HEK293 (cell line): ENCODE data around the gene TTLL10.

Experiments used
- CTCF ChIA-PET: fragments of 350-600 bp; formaldehyde crosslinking; extraction: SDS; loops from one replicate; lab custom pipeline; 2021; ENCODE audit warnings: antibody characterized with exemption; lab: Yijun Ruan, JAX
- POLR2A ChIA-PET: fragments of 300-600 bp; formaldehyde crosslinking; extraction: SDS; loops from one replicate; lab custom pipeline; 2020; ENCODE audit warnings: antibody characterized with exemption, inconsistent platforms; lab: Yijun Ruan, JAX
- H3K27ac ChIP-seq: fragments of 200-500 bp; sonication (Bioruptor generic); 2 replicates; pipeline ENCODE4 v1.5.1; 2014; ENCODE audit warnings: low read depth, low read length, control low read depth, inconsistent platforms; ENCODE audit errors: extremely low read depth
- H3K36me3 ChIP-seq, 2 experiments: fragments of 200-500 bp in 1 of 2; sonication (Bioruptor generic) in 1 of 2; 1 replicate in 1 of 2; 2 replicates in 1 of 2; pipeline ENCODE4 v1.5.1; 2014 to 2017; ENCODE audit warnings: inconsistent platforms in 2 of 2, low read length in 2 of 2; ENCODE audit not compliant: control insufficient read depth in 2 of 2, insufficient read depth in 1 of 2
- H3K4me1 ChIP-seq: fragments of 200-500 bp; sonication (Bioruptor generic); 2 replicates; pipeline ENCODE4 v1.5.1; 2014; ENCODE audit warnings: mild to moderate bottlenecking, low read length, inconsistent platforms; ENCODE audit not compliant: control insufficient read depth, insufficient read depth
- H3K4me3 ChIP-seq: 2 replicates; pipeline ENCODE4 v1.5.1; 2011; ENCODE audit warnings: low read depth, mild to moderate bottlenecking, control low read depth, low read length, moderate library complexity
- H3K9me3 ChIP-seq: fragments of 200-500 bp; sonication (Bioruptor generic); 2 replicates; pipeline ENCODE4 v1.5.1; 2014; ENCODE audit warnings: low read depth, low read length, inconsistent platforms; ENCODE audit not compliant: control insufficient read depth, insufficient read depth
- GLIS1 ChIP-seq: fragments of 450-650 bp; formaldehyde crosslinking; IDR thresholded peaks from 2 replicates; pipeline ENCODE4 v1.5.1; 2016; ENCODE audit warnings: missing biosample characterization, missing genetic modification characterization
- HOXD13 ChIP-seq: sonication (generic); formaldehyde crosslinking; IDR thresholded peaks from 2 replicates; pipeline ENCODE4 v1.8.0; 2022; ENCODE audit warnings: missing genetic modification reagents, borderline replicate concordance
- SP7 ChIP-seq: fragments of 450-650 bp; formaldehyde crosslinking; IDR thresholded peaks from 2 replicates; pipeline ENCODE4 v1.5.1; 2016; ENCODE audit warnings: missing biosample characterization, missing genetic modification characterization
- YY2 ChIP-seq: fragments of 450-650 bp; formaldehyde crosslinking; IDR thresholded peaks from 2 replicates; pipeline ENCODE4 v1.5.1; 2016; ENCODE audit warnings: missing biosample characterization, missing genetic modification characterization
- ZBTB1 ChIP-seq: fragments of 450-650 bp; formaldehyde crosslinking; IDR thresholded peaks from 2 replicates; pipeline ENCODE4 v1.5.1; 2016; ENCODE audit warnings: missing biosample characterization, missing genetic modification characterization
- ZBTB11 ChIP-seq: fragments of 450-650 bp; formaldehyde crosslinking; conservative IDR thresholded peaks from 2 replicates; pipeline ENCODE4 v1.5.1; 2016; ENCODE audit warnings: low read depth, missing biosample characterization, missing genetic modification characterization
- ZBTB7A ChIP-seq: fragments of 450-650 bp; formaldehyde crosslinking; IDR thresholded peaks from 2 replicates; pipeline ENCODE4 v1.5.1; 2016; ENCODE audit warnings: low read depth, missing biosample characterization, missing genetic modification characterization
- ZBTB8A ChIP-seq: fragments of 450-650 bp; formaldehyde crosslinking; IDR thresholded peaks from 2 replicates; pipeline ENCODE4 v1.5.1; 2016; ENCODE audit warnings: missing biosample characterization, missing genetic modification characterization
- ZNF112 ChIP-seq: fragments of 450-650 bp; formaldehyde crosslinking; IDR thresholded peaks from 2 replicates; pipeline ENCODE4 v1.5.0; 2017; ENCODE audit warnings: missing biosample characterization, missing genetic modification characterization
- ZNF114 ChIP-seq: fragments of 450-650 bp; formaldehyde crosslinking; IDR thresholded peaks from 2 replicates; pipeline ENCODE4 v1.5.0; 2017; ENCODE audit warnings: missing biosample characterization, missing genetic modification characterization
- ZNF132 ChIP-seq: fragments of 450-650 bp; formaldehyde crosslinking; IDR thresholded peaks from 2 replicates; pipeline ENCODE4 v1.5.1; 2017; ENCODE audit warnings: missing biosample characterization, missing genetic modification characterization, borderline replicate concordance
- ZNF2 ChIP-seq: fragments of 450-650 bp; formaldehyde crosslinking; IDR thresholded peaks from 2 replicates; pipeline ENCODE4 v1.5.1; 2016; ENCODE audit warnings: missing biosample characterization, missing genetic modification characterization
- ZNF266 ChIP-seq: fragments of 450-650 bp; formaldehyde crosslinking; IDR thresholded peaks from 2 replicates; pipeline ENCODE4 v1.5.1; 2016; ENCODE audit warnings: missing biosample characterization, missing genetic modification characterization, low read depth
- ZNF274 ChIP-seq, 2 experiments: fragments of 200-500 bp in 1 of 2; fragments of 450-650 bp in 1 of 2; sonication (Bioruptor generic) in 1 of 2; formaldehyde crosslinking in 1 of 2; IDR thresholded peaks; 2 replicates each; pipeline versions ENCODE4 v1.5.1 to v1.6.1; 2014 to 2016; ENCODE audit warnings: borderline replicate concordance in 1 of 2, inconsistent platforms in 1 of 2, low read length in 1 of 2, missing biosample characterization in 1 of 2, missing genetic modification characterization in 1 of 2
- ZNF292 ChIP-seq: fragments of 450-650 bp; formaldehyde crosslinking; IDR thresholded peaks from 2 replicates; pipeline ENCODE4 v1.5.1; 2016; ENCODE audit warnings: low read depth, missing biosample characterization, missing genetic modification characterization, borderline replicate concordance
- ZNF433 ChIP-seq: fragments of 450-650 bp; formaldehyde crosslinking; IDR thresholded peaks from 2 replicates; pipeline ENCODE4 v1.5.1; 2016; ENCODE audit warnings: missing biosample characterization, missing genetic modification characterization, low read depth
- ZNF518A ChIP-seq: fragments of 450-650 bp; formaldehyde crosslinking; conservative IDR thresholded peaks from 2 replicates; pipeline ENCODE4 v1.5.1; 2016; ENCODE audit warnings: low read depth, missing biosample characterization, missing genetic modification characterization
- ZNF555 ChIP-seq: fragments of 450-650 bp; formaldehyde crosslinking; conservative IDR thresholded peaks from 2 replicates; pipeline ENCODE4 v1.5.1; 2017; ENCODE audit warnings: missing biosample characterization, mild to moderate bottlenecking, missing genetic modification characterization, inconsistent platforms
- ZNF560 ChIP-seq: fragments of 450-650 bp; formaldehyde crosslinking; IDR thresholded peaks from 2 replicates; pipeline ENCODE4 v1.5.1; 2017; ENCODE audit warnings: missing biosample characterization, missing genetic modification characterization, borderline replicate concordance
- ZNF585B ChIP-seq: fragments of 450-650 bp; formaldehyde crosslinking; IDR thresholded peaks from 2 replicates; pipeline ENCODE4 v1.5.1; 2016; ENCODE audit warnings: missing biosample characterization, missing genetic modification characterization
- ZNF830 ChIP-seq: fragments of 450-650 bp; IDR thresholded peaks from 2 replicates; pipeline ENCODE4 v1.5.0; 2018; ENCODE audit warnings: missing biosample characterization, missing genetic modification characterization, low read depth, mild to moderate bottlenecking, moderate library complexity
- ZSCAN30 ChIP-seq: fragments of 450-650 bp; IDR thresholded peaks from 2 replicates; pipeline ENCODE4 v1.5.1; 2018; ENCODE audit warnings: missing biosample characterization, mild to moderate bottlenecking, missing genetic modification characterization, moderate library complexity
- ZSCAN5A ChIP-seq: fragments of 450-650 bp; formaldehyde crosslinking; IDR thresholded peaks from 2 replicates; pipeline ENCODE4 v1.5.1; 2016; ENCODE audit warnings: missing biosample characterization, missing genetic modification characterization

TTLL10 gene

DNA sequence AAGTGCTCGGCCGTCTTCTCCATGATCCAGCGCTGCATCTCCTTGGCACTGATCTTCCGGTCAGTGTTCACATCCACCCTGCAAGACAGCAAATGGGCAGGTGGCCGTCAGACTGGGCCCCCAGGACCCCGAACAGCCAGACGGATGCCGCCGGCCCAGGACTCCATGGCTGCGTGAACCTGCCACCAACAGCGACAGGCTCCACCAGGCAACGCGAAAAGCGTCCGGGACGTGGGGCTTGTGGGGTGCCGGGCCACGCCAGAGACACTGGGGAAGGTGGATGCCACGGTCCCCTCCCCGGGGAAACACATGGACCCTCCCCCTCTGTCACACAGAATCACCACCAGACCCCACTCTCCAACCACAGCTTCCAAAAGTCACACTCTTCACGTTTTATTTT is 50.2 kb downstream of the TTLL10 start:
- no peak overlapping the region for H3K27ac ChIP-seq
- no peak overlapping the region for H3K4me3 ChIP-seq
- CTCF ChIA-PET, result interaction anchor here (0.7 kb wide), 1 partner anchor 11 kb away, joined by 3 read pairs; no protein-coding TSS in a partner anchor
- no peaks in the 10 kb centered on the region for H3K4me1 ChIP-seq
- TF ChIP-seq ZNF560, result no peak
- no peak for TF ChIP-seq ZNF518A (tag by site-specific recombination)
- TF ChIP-seq ZBTB8A (tag by site-specific recombination), result no peak
- no peak for TF ChIP-seq ZNF266 (tag by site-specific recombination)
- no peak for TF ChIP-seq ZNF2 (tag by site-specific recombination)
- TF ChIP-seq ZNF433 (tag by site-specific recombination), result no peak
- TF ChIP-seq GLIS1 (tag by site-specific recombination), result no peak
- TF ChIP-seq ZNF585B, result no peak
- no peak for TF ChIP-seq ZNF830 (tag by site-specific recombination)
- TF ChIP-seq ZSCAN5A, result no peak
- TF ChIP-seq, all 188 proteins: peak for 0
- H3K9me3 ChIP-seq, result no peaks in the 10 kb centered on the region
- POLR2A ChIA-PET, result no interaction called here
- peaks cover 4 to 98% of the 10 kb centered on the region in 2 experiments; a peak in 2 of 3 replicates for H3K36me3 ChIP-seq

DNA sequence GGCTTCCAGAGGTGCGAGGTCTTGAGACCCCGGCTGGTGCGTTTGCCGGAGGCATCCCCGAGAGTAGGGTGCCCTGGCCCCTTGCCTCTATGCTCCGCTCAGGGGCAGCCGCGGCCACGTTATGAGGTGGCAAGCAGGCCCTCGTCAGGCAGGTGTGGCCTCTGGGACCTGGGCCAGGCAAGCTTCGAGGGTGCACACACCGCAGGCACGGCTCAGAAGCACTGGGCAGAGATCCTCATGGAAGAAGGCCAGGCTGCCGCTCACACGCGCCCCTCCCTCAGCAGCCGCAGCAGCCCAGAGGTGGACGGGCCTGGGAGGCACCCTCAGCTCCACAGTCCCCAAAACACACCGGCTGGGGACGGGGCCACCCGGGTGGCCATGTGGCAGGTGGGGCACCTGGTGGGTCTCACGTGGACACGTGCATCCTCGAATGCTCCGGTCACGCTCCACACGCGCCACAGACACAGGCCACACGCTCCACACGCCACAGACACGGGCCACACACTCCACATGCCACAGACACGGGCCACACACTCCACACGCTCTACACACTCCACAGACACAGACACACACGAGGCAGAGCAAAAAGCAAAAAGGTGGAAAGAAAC is 51.7 kb downstream of the TTLL10 start:
- Histone ChIP-seq H3K9me3 (no peaks in the 10 kb centered on the region), H3K36me3 (peaks cover 4 to 96% of the 10 kb centered on the region in 2 experiments; a peak in 2 of 3 replicates), H3K27ac (no peak overlapping the region), H3K4me1 (no peaks in the 10 kb centered on the region), H3K4me3 (no peak overlapping the region)
- CTCF ChIA-PET, result interaction anchor here (1.8 kb wide), 1 partner anchor 103 kb away, joined by 5 read pairs; no protein-coding TSS in a partner anchor
- POLR2A ChIA-PET, result no interaction called here
- TF ChIP-seq ZNF555 (tag by site-specific recombination) (no peak), ZNF114 (tag by site-specific recombination) (no peak), ZNF132 (tag by site-specific recombination) (no peak), ZBTB7A (tag by site-specific recombination) (no peak), ZBTB1 (no peak), ZSCAN5A (no peak), ZNF292 (tag by site-specific recombination) (no peak), ZNF112 (tag by site-specific recombination) (no peak), YY2 (tag by site-specific recombination) (no peak), HOXD13 (CRISPR knock-in tag) (no peak), SP7 (no peak), ZSCAN30 (tag by site-specific recombination) (no peak), ZBTB11 (tag by site-specific recombination) (no peak), ZNF274 (IDR thresholded peaks at IDR 0.05; ENCODE audit: low read length) (no peak), ZNF274 (tag by site-specific recombination; IDR thresholded peaks at IDR 0.05; ENCODE audit: borderline replicate concordance) (no peak)
